ENCODE data around the gene HES3. TPM values are rescaled to one million over a fixed set of nuclear protein-coding genes. Genes with fewer than 3 reads are reported as not detected.

The HES3 gene
- total RNA-seq, 1 donor from 2014 or later = not detected

- intact Hi-C loops (cut with DNase I) = no loop called here
- peaks cover 31% of the 10 kb centered on the region for H3K4me1 ChIP-seq
Measured at GRCh38 chr1:6265151-6265550, 21.2 kb downstream of the HES3 start.

GRCh38 chr1:6266641-6267040 is 22.7 kb downstream of the HES3 start:
- intact Hi-C loops (cut with DNase I) = no loop called here
- H3K4me1 ChIP-seq = peaks cover 25% of the 10 kb centered on the region
- no peak for DNase-seq (ENCODE audit: extremely low spot score in 2 of 2)

More at GRCh38 chr1:6265151-6265550, 21.2 kb downstream of the HES3 start:
- no peaks in the 10 kb centered on the region for H3K9me3 ChIP-seq
- TF ChIP-seq POLR2AphosphoS5 (IDR thresholded peaks at IDR 0.05; ENCODE audit: insufficient read depth in 1 of 2, low read depth in 1 of 2) = no peak
- TF ChIP-seq POLR2A (IDR thresholded peaks at IDR 0.05) = no peak
- TF ChIP-seq, protein P1, sequence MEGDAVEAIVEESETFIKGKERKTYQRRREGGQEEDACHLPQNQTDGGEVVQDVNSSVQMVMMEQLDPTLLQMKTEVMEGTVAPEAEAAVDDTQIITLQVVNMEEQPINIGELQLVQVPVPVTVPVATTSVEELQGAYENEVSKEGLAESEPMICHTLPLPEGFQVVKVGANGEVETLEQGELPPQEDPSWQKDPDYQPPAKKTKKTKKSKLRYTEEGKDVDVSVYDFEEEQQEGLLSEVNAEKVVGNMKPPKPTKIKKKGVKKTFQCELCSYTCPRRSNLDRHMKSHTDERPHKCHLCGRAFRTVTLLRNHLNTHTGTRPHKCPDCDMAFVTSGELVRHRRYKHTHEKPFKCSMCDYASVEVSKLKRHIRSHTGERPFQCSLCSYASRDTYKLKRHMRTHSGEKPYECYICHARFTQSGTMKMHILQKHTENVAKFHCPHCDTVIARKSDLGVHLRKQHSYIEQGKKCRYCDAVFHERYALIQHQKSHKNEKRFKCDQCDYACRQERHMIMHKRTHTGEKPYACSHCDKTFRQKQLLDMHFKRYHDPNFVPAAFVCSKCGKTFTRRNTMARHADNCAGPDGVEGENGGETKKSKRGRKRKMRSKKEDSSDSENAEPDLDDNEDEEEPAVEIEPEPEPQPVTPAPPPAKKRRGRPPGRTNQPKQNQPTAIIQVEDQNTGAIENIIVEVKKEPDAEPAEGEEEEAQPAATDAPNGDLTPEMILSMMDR (IDR thresholded peaks at IDR 0.05) = no peak
- no peaks in the 10 kb centered on the region for H3K36me3 ChIP-seq
- no peak for DNase-seq (ENCODE audit: extremely low spot score in 2 of 2)
- H3K27ac ChIP-seq = no peak overlapping the region
- no peak overlapping the region for H3K4me3 ChIP-seq
- no peaks in the 10 kb centered on the region for H3K27me3 ChIP-seq

DNA sequence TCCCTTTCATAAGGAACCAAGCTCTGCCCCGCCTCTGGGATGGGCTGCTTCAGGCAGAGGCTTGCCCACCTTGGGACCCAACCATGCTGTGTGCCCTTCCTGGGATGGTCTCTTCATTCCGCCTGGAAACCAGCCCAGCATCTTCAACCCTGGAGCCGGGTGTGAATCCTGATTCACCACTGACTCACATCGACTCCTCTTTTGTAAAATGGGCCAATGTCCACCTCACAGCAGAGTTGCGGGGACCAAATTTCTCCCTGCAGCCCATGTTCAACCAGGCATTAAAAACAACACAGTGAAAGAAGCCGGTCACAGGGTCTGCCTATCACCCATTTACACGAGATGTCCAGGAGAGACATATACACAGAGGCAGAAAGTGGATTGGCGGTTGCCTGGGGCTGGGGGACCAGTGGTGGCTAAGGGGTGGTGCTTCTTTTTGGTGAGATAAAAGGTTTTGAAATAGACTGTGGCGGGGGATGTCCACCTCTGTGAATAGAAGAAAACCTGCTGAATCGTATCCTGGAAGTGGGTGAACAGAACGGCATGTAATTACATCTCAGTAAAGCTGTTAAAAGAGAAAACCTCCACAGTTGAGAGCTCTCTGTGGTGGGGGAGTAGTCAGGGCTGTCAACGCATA is 23.8 kb downstream of the HES3 start:
- no peak overlapping the region for H3K4me3 ChIP-seq
- peaks cover 23% of the 10 kb centered on the region for H3K4me1 ChIP-seq
- H3K27me3 ChIP-seq = no peaks in the 10 kb centered on the region
- TF ChIP-seq POLR2A (IDR thresholded peaks at IDR 0.05) = no peak
- TF ChIP-seq, protein P1 (IDR thresholded peaks at IDR 0.05) = no peak
- TF ChIP-seq POLR2AphosphoS5 (IDR thresholded peaks at IDR 0.05; ENCODE audit: insufficient read depth in 1 of 2, low read depth in 1 of 2) = no peak
- H3K36me3 ChIP-seq = no peaks in the 10 kb centered on the region
- no peak overlapping the region for H3K27ac ChIP-seq
- H3K9me3 ChIP-seq = no peaks in the 10 kb centered on the region
- DNase-seq (ENCODE audit: extremely low spot score in 2 of 2) = no peak
- intact Hi-C loops (cut with DNase I) = no loop called here

More at GRCh38 chr1:6266641-6267040, 22.7 kb downstream of the HES3 start:
- TF ChIP-seq POLR2A (IDR thresholded peaks at IDR 0.05) (no peak), POLR2AphosphoS5 (IDR thresholded peaks at IDR 0.05; ENCODE audit: insufficient read depth in 1 of 2, low read depth in 1 of 2) (no peak)
- TF ChIP-seq, protein P1 (IDR thresholded peaks at IDR 0.05) = no peak
- Histone ChIP-seq H3K36me3 (no peaks in the 10 kb centered on the region), H3K9me3 (no peaks in the 10 kb centered on the region), H3K27ac (no peak overlapping the region), H3K4me3 (no peak overlapping the region), H3K27me3 (no peaks in the 10 kb centered on the region)

- Histone ChIP-seq H3K27me3 (no peaks in the 10 kb centered on the region), H3K4me3 (no peak overlapping the region), H3K36me3 (no peaks in the 10 kb centered on the region), H3K9me3 (no peaks in the 10 kb centered on the region), H3K4me1 (peaks cover 23% of the 10 kb centered on the region), H3K27ac (no peak overlapping the region)
- intact Hi-C loops (cut with DNase I) = no loop called here
- TF ChIP-seq POLR2A (IDR thresholded peaks at IDR 0.05) (no peak), POLR2AphosphoS5 (IDR thresholded peaks at IDR 0.05; ENCODE audit: insufficient read depth in 1 of 2, low read depth in 1 of 2) (no peak)
- TF ChIP-seq, protein P1 (IDR thresholded peaks at IDR 0.05) = no peak
- DNase-seq (ENCODE audit: extremely low spot score in 2 of 2) = no peak
Measured at GRCh38 chr1:6268415-6268814, 24.4 kb downstream of the HES3 start.

DNA sequence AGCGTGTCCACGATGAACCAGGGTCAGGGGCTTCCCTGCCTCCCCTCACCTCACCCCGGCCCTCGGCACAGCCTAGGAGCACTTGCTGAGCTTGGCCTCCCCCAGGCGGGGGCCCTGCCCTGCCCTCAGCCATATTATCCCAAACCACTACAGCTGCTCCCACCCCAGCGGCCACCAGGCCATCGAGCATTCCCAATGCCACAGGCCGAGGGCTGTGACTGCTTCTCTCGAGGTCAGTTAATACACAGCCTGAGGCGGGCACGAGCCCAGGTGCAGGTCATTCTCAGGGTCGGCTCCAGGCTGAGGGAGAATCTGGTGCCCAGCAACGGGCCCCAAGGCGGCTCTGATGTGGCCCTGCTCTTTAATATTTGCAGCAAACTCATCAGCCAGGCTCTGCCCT is 25.3 kb downstream of the HES3 start:
- TF ChIP-seq, protein P1 (IDR thresholded peaks at IDR 0.05) = no peak
- no peak for TF ChIP-seq POLR2A (IDR thresholded peaks at IDR 0.05)
- TF ChIP-seq POLR2AphosphoS5 (IDR thresholded peaks at IDR 0.05; ENCODE audit: insufficient read depth in 1 of 2, low read depth in 1 of 2) = no peak
- no peaks in the 10 kb centered on the region for H3K36me3 ChIP-seq
- H3K27me3 ChIP-seq = no peaks in the 10 kb centered on the region
- peaks cover 18% of the 10 kb centered on the region for H3K4me1 ChIP-seq
- no peak overlapping the region for H3K4me3 ChIP-seq
- intact Hi-C loops (cut with DNase I) = no loop called here
- DNase-seq (ENCODE audit: extremely low spot score in 2 of 2) = no peak
- no peaks in the 10 kb centered on the region for H3K9me3 ChIP-seq
- H3K27ac ChIP-seq = no peak overlapping the region

Data from vagina (tissue), 2 donors.